GM19193 (cell line): ENCODE data around the gene OR2A2.

Experiments
- POLR2A ChIP-seq: IDR thresholded peaks from 4 replicates; pipeline ENCODE4 v1.6.1; 2011; ENCODE audit not compliant: insufficient read depth, insufficient read length; ENCODE audit errors: extremely low read depth

The OR2A2 gene, protein sequence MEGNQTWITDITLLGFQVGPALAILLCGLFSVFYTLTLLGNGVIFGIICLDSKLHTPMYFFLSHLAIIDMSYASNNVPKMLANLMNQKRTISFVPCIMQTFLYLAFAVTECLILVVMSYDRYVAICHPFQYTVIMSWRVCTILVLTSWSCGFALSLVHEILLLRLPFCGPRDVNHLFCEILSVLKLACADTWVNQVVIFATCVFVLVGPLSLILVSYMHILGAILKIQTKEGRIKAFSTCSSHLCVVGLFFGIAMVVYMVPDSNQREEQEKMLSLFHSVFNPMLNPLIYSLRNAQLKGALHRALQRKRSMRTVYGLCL

DNA sequence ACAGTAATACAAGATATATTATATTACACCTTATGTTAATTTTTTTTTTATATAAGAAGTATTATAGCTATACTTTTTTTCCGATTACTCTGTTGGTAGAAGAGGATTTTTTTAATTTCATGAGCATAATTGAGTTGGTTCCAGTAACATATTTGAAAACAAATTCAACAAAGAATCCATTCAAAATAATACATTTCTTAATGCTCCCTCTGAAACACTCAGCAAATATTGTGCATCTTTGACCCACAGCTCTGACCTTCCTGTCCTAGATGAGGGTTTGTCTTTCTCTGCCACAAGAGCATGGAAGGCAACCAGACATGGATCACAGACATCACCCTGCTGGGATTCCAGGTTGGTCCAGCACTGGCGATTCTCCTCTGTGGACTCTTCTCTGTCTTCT lies at the start of gene OR2A2:
OR2A2 (plus strand) TSS at position 301 of the 400 bp plus-strand sequence; CDS start at position 301, 0 bp downstream.
- TF ChIP-seq POLR2A = no peak

- TF ChIP-seq POLR2A = no peak
Observed at GRCh38 chr7:144063710-144064109, 45.7 kb upstream of the OR2A2 start.

GRCh38 chr7:144069511-144069910 lies 39.9 kb upstream of the OR2A2 start, which contains the start of gene OR2A25:
Gene OR2A25, plus strand, starts transcription at chr7:144069811. Its CDS starts 4,409 bp downstream, at chr7:144074220.
- TF ChIP-seq POLR2A = no peak

- TF ChIP-seq POLR2A = no peak
Observed at GRCh38 chr7:144069953-144070352, 39.4 kb upstream of the OR2A2 start.

GRCh38 chr7:144074374-144074773 lies 35.0 kb upstream of the OR2A2 start:
- no peak for TF ChIP-seq POLR2A

- TF ChIP-seq POLR2A = no peak
Observed at GRCh38 chr7:144085978-144086377, 23.4 kb upstream of the OR2A2 start, which contains the start of gene OR2A12. Gene OR2A12, plus strand, starts transcription at chr7:144086278. Its CDS starts 8,830 bp downstream, at chr7:144095108.

GRCh38 chr7:144086730-144087129 lies 22.7 kb upstream of the OR2A2 start:
- no peak for TF ChIP-seq POLR2A

DNA sequence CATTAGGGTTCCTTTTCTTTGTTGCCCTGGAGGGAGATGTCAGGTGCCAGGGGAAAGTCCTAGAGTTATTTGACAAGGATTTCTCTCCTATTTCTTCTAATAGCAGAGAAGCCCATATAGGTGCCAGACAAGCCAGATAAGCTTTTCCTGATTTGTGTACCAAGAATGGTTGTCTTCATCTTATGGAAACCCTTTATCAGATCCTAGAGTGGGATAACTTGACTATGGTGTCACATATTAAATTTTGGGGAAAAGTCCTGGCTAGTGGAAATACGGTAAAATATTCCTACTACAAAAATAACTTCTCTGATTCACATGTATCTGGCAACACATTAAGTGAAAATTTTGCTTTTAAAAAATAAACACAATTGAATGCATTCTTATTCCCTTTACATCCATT lies 22.2 kb upstream of the OR2A2 start:
- no peak for TF ChIP-seq POLR2A

DNA sequence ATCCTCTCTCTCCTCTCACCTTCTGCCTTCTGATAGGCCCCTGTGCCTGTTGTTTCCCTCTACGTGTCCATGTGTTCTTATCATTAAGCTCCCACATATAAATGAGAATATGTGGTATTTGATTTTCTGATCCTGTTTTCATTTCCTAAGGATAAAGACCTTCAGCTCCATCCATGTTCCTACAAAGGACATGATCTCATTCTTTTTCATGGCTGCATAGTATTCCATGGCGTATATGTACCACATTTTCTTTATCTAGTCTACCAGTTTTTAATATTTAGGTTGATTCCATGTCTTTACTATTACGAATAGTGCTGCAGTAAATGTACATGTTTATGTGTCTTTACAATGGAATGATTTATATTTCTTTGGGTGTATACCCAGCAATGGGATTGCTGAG lies 18.7 kb upstream of the OR2A2 start:
- no peak for TF ChIP-seq POLR2A

GRCh38 chr7:144098776-144099175 lies 10.6 kb upstream of the OR2A2 start:
- TF ChIP-seq POLR2A = no peak

- TF ChIP-seq POLR2A = no peak
Observed at GRCh38 chr7:144100607-144101006, 8.8 kb upstream of the OR2A2 start.

GRCh38 chr7:144102041-144102440 lies 7.3 kb upstream of the OR2A2 start:
- no peak for TF ChIP-seq POLR2A

- no peak for TF ChIP-seq POLR2A
Observed at GRCh38 chr7:144105211-144105610, 4.2 kb upstream of the OR2A2 start.

GRCh38 chr7:144110272-144110671 lies 889 bp downstream of the OR2A2 start:
- TF ChIP-seq POLR2A = no peak

DNA sequence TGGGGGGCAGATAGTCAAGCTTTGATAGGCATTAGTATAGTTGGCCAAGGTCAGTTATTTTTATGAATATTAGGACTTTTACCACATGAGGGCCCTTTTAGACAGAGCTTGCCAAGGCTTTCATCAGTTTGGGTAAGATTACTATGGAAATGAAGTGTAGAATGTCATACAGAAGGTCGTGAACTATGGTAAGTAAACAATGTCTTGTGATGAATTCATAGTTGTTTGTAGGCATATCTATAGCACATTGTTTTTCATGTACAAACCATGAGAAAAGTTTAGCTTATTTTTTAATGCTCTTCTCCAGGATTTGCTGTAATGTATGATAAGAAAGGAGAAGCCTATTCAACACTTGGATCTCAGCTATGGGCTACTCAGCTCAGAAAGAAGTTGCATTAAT lies 4.3 kb downstream of the OR2A2 start:
- TF ChIP-seq POLR2A = no peak

- TF ChIP-seq POLR2A = no peak
Observed at GRCh38 chr7:144118341-144118740, 9.0 kb downstream of the OR2A2 start.
